ENCODE measurements around the gene PLAC8L1. TPM values are rescaled to one million over a fixed set of nuclear protein-coding genes. Genes with fewer than 3 reads are reported as not detected.

PLAC8L1 gene
- total RNA-seq, 2 experiments from 2014 or later = 1.0 TPM; not detected in 1

DNA sequence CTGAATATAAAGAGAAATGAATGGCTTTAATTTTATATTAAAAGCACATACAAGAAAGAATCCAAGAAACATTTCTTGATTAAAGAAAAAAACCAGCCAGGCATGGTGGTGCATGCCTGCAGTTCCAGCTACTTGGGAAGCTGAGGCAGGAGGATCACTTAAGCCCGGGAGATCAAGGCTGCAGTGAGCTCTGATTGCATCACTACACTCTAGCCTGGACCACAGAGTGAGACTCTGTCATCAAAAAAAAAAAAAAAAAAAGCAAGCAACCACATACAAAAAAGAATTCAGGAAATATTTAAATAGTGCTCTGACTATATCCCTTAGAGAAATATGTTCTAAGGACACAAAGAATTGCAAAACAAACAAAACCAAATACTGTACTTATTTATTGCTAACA is 2.5 kb upstream of the PLAC8L1 start:
- DNase-seq = no peak
- no peak for ATAC-seq (ENCODE audit: low read depth)
- Mint-ChIP-seq H3K4me3 (no peak overlapping the region), H3K9me3 (no peaks in the 10 kb centered on the region), H3K36me3 (peaks cover 22% of the 10 kb centered on the region), H3K27ac (no peak overlapping the region), H3K27me3 (no peaks in the 10 kb centered on the region), H3K4me1 (no peaks in the 10 kb centered on the region)
- POLR2A ChIA-PET = no interaction called here

DNA sequence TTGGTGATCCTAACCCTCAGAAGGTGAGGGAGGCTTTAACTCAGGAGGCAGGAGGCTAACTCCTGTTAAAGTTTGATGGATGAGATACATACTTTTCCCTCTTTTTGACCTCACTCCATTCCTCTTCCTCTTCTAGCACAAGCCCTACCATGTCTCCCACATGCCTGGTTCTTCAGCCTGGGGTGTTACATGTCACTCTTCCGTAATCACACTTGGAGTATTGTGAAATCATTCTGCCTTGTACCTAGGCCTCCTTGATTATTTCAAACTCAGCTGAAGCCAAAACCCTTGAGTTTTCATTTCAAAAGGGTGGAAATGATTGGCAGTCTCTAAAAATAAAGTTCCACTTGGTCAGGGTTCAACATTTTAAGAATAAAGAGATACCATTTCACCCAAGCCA is 1.8 kb downstream of the PLAC8L1 start:
- ATAC-seq (ENCODE audit: low read depth) (no peak), DNase-seq (no peak)
- H3K27ac Mint-ChIP-seq = no peak overlapping the region
- H3K4me1 Mint-ChIP-seq = no peaks in the 10 kb centered on the region
- H3K36me3 Mint-ChIP-seq = peaks cover 14% of the 10 kb centered on the region
- POLR2A ChIA-PET = no interaction called here
- H3K9me3 Mint-ChIP-seq = no peaks in the 10 kb centered on the region
- H3K27me3 Mint-ChIP-seq = no peaks in the 10 kb centered on the region
- H3K4me3 Mint-ChIP-seq = no peak overlapping the region

DNA sequence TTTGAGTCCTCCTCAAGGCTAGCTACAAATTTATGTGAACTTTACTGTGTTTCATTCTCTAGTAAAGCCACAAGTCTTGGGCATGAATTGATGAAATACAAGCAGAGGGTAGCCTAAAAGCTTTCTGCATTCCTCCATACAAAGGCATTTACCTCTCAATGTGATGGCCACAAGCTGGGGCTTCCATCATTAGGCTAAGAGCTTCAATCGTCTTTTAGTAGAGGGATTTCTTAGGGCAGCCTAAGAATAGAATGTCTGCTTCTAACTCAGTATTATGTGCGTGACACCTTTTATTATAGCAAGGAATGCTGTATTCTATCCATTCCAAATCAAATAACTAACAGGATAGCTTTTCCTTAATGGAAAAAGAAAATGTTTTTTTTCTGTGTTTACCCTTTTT is 3.7 kb downstream of the PLAC8L1 start:
- ATAC-seq (ENCODE audit: low read depth) (no peak), DNase-seq (no peak)
- Mint-ChIP-seq H3K4me3 (no peak overlapping the region), H3K27me3 (no peaks in the 10 kb centered on the region), H3K36me3 (peaks cover 14% of the 10 kb centered on the region), H3K9me3 (no peaks in the 10 kb centered on the region), H3K4me1 (no peaks in the 10 kb centered on the region), H3K27ac (no peak overlapping the region)
- POLR2A ChIA-PET = no interaction called here

- Mint-ChIP-seq H3K4me3 (no peak overlapping the region), H3K27ac (no peak overlapping the region), H3K36me3 (peaks cover 6% of the 10 kb centered on the region), H3K4me1 (no peaks in the 10 kb centered on the region), H3K9me3 (no peaks in the 10 kb centered on the region), H3K27me3 (no peaks in the 10 kb centered on the region)
- POLR2A ChIA-PET = no interaction called here
- DNase-seq (no peak), ATAC-seq (ENCODE audit: low read depth) (no peak)
Measured at GRCh38 chr5:146098047-146098446, 7.3 kb downstream of the PLAC8L1 start.

GRCh38 chr5:146091881-146092280 is 13.5 kb downstream of the PLAC8L1 start:
- no peaks in the 10 kb centered on the region for H3K9me3 Mint-ChIP-seq
- no peak overlapping the region for H3K27ac Mint-ChIP-seq
- no peak for ATAC-seq (ENCODE audit: low read depth)
- H3K4me3 Mint-ChIP-seq = no peak overlapping the region
- H3K4me1 Mint-ChIP-seq = no peaks in the 10 kb centered on the region
- H3K27me3 Mint-ChIP-seq = no peaks in the 10 kb centered on the region
- no peak for DNase-seq
- POLR2A ChIA-PET = no interaction called here
- peaks cover 2% of the 10 kb centered on the region for H3K36me3 Mint-ChIP-seq

- peaks cover under 1% of the 10 kb centered on the region for H3K36me3 Mint-ChIP-seq
- no peaks in the 10 kb centered on the region for H3K9me3 Mint-ChIP-seq
- H3K4me1 Mint-ChIP-seq = no peaks in the 10 kb centered on the region
- POLR2A ChIA-PET = no interaction called here
- DNase-seq (no peak), ATAC-seq (ENCODE audit: low read depth) (no peak)
- H3K4me3 Mint-ChIP-seq = no peak overlapping the region
- H3K27ac Mint-ChIP-seq = no peak overlapping the region
- no peaks in the 10 kb centered on the region for H3K27me3 Mint-ChIP-seq
Measured at GRCh38 chr5:146089287-146089686, 16.1 kb downstream of the PLAC8L1 start.

- Mint-ChIP-seq H3K4me3 (no peak overlapping the region), H3K4me1 (no peaks in the 10 kb centered on the region), H3K27ac (no peak overlapping the region), H3K36me3 (no peaks in the 10 kb centered on the region), H3K27me3 (no peaks in the 10 kb centered on the region), H3K9me3 (no peaks in the 10 kb centered on the region)
- DNase-seq (no peak), ATAC-seq (ENCODE audit: low read depth) (no peak)
- POLR2A ChIA-PET = no interaction called here
Measured at GRCh38 chr5:146088098-146088497, 17.3 kb downstream of the PLAC8L1 start.

DNA sequence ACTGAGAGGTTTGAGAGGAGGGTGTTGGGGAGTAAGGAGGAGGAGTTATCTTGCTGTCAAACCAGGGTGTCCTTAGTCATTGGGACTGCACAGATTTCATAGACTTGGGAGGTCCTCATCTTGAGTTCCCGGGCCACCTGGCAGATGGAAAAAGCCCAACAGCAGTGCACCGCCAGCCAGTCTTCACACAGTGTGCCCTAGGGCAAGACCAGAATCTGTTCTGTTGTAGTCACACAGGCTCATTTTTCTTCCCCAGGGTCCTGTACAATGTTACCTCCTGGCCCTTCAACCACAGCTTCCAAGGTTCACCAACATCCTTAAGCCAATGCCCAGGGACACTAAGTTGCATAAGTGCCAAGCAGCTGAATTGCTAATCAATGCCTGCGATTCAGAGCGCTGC is 21.0 kb downstream of the PLAC8L1 start:
- POLR2A ChIA-PET = no interaction called here
- Mint-ChIP-seq H3K27ac (no peak overlapping the region), H3K36me3 (no peaks in the 10 kb centered on the region), H3K9me3 (no peaks in the 10 kb centered on the region), H3K4me1 (peaks cover 6% of the 10 kb centered on the region), H3K27me3 (peaks cover 19% of the 10 kb centered on the region), H3K4me3 (no peak overlapping the region)
- ATAC-seq (ENCODE audit: low read depth) = no peak
- no peak for DNase-seq

DNA sequence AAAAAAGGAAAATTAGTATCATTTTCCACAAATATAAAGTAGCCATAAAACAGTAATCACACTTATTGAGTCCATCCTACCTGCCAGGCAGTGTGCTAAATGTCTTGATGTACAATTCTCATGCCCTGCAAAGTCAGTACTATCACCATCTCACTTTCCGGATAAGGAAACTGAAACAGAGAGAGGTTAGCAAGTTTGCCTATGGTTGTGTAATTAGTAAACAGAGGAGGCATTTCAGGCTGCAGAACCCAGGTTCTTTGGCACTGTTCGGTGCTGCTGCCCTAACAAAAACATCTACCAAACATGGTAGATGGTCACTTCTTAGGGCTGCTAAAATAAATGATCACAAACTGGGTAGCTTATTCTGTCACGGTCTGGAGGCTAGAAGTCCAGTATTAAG is 22.6 kb downstream of the PLAC8L1 start:
- Mint-ChIP-seq H3K9me3 (no peaks in the 10 kb centered on the region), H3K36me3 (no peaks in the 10 kb centered on the region), H3K27me3 (peaks cover 29% of the 10 kb centered on the region), H3K27ac (no peak overlapping the region), H3K4me3 (no peak overlapping the region), H3K4me1 (peaks cover 8% of the 10 kb centered on the region)
- DNase-seq (no peak), ATAC-seq (ENCODE audit: low read depth) (no peak)
- POLR2A ChIA-PET = no interaction called here

DNA sequence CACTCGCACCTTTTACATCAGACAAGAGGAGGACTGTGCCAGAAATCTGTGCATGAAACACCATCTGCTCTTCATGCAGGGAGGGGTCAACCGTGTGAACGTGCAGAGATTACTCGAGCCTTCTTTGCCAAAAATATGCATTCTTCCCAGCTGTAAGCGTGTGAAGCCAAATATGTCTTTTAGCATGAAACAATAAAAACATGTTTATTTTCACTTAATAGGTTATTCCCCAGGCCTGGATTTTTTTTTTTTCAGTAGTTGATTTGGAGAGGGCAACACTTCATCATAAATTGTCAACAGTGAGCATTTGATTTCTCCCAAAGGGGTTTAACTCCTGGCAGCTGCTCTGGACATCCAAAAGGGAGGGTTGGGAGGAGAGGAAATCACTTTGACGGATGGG is 23.8 kb downstream of the PLAC8L1 start:
- Mint-ChIP-seq H3K9me3 (no peaks in the 10 kb centered on the region), H3K4me1 (peaks cover 8% of the 10 kb centered on the region), H3K27ac (no peak overlapping the region), H3K4me3 (no peak overlapping the region), H3K36me3 (no peaks in the 10 kb centered on the region), H3K27me3 (peaks cover 36% of the 10 kb centered on the region)
- ATAC-seq (ENCODE audit: low read depth) (no peak), DNase-seq (no peak)
- POLR2A ChIA-PET = no interaction called here

DNA sequence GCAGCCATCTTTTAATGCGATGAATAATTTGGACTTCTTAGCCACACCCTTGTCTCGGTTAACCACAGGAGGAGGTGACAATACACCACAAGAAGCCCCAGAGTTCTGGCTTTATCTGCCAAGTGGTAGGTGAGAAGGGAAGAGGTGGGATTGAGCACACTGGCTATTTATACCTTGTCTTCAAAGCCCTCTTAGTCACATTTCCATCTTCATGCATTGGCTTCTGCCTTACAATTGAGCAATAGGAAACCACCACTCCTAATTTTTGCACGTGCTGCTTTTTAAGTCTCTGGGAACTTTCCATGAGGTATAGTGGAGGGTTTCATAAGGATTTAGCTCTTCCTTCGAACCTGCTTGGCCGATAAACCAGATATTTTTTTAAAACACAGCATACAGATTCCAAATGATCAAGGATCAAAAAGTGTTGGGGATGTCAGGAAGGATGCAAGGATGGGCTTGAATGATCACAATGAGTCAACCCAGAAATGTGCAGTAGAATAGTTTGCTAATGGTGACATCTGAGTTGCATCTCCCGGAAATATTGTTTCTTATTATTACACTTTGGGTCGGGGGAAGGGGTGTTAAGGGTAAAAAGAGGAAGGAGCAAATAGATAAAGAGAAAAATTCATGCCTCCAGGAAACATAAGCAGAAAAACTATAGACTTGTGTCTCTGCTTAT is 25.5 kb downstream of the PLAC8L1 start:
- Mint-ChIP-seq H3K27me3 (peaks cover 36% of the 10 kb centered on the region), H3K9me3 (no peaks in the 10 kb centered on the region), H3K36me3 (no peaks in the 10 kb centered on the region), H3K27ac (no peak overlapping the region), H3K4me3 (no peak overlapping the region), H3K4me1 (peaks cover 8% of the 10 kb centered on the region)
- ATAC-seq (ENCODE audit: low read depth) (no peak), DNase-seq (no peak)
- POLR2A ChIA-PET = no interaction called here

- Mint-ChIP-seq H3K4me3 (no peak overlapping the region), H3K36me3 (no peaks in the 10 kb centered on the region), H3K27ac (no peak overlapping the region), H3K27me3 (peaks cover 36% of the 10 kb centered on the region), H3K9me3 (no peaks in the 10 kb centered on the region), H3K4me1 (peaks cover 8% of the 10 kb centered on the region)
- ATAC-seq (ENCODE audit: low read depth) (no peak), DNase-seq (no peak)
- POLR2A ChIA-PET = no interaction called here
Measured at GRCh38 chr5:146078566-146078965, 26.8 kb downstream of the PLAC8L1 start.

DNA sequence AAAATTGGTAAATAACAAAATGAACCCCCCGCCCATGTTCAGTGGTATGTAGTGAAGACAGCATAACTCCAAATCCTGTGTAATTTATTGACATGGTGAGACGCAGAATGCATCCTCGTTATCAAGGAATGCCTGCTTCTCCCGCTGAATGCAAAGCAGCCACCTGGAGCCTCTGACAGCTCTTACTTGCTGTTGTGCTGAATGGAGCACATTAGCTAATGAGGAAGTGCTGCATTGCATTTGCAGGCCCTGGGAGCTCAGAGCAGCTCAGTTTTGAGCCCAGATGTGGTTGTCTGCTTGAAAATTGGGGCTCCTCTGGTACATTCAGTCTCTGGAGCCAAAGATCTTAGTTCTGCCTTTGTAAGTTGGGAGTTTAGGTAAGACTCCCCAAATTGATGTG is 28.9 kb downstream of the PLAC8L1 start:
- H3K4me3 Mint-ChIP-seq = no peak overlapping the region
- peaks cover 35% of the 10 kb centered on the region for H3K27me3 Mint-ChIP-seq
- peaks cover 8% of the 10 kb centered on the region for H3K4me1 Mint-ChIP-seq
- H3K27ac Mint-ChIP-seq = no peak overlapping the region
- no peaks in the 10 kb centered on the region for H3K9me3 Mint-ChIP-seq
- no peaks in the 10 kb centered on the region for H3K36me3 Mint-ChIP-seq
- ATAC-seq (ENCODE audit: low read depth) = no peak
- POLR2A ChIA-PET = no interaction called here
- DNase-seq = no peak

DNA sequence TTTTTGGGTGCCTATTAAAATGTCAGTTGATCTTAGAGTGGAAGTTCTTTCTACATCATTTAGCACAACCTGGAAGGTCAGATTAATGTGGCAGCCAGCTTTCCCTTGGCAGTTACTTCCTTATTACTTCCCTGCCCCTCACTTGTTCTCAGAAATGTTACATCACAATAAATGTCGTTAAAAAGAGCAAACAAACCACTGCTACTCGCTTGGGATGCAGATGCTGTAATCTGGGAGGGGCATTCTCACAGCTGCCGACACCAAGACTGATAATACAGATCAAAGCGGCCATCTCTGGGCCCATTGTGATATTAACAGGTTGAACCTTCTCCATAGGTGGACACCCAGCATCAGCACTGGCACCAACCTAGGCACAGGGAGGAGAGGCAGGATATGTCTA is 29.3 kb downstream of the PLAC8L1 start:
- POLR2A ChIA-PET = no interaction called here
- no peak for DNase-seq
- H3K27ac Mint-ChIP-seq = no peak overlapping the region
- no peaks in the 10 kb centered on the region for H3K36me3 Mint-ChIP-seq
- peaks cover 8% of the 10 kb centered on the region for H3K4me1 Mint-ChIP-seq
- no peak for ATAC-seq (ENCODE audit: low read depth)
- H3K27me3 Mint-ChIP-seq = peaks cover 33% of the 10 kb centered on the region
- H3K9me3 Mint-ChIP-seq = no peaks in the 10 kb centered on the region
- no peak overlapping the region for H3K4me3 Mint-ChIP-seq
